Measurements from ENCODE around the gene NAV2.

GRCh38 chr11:19735157-19735908, 22.7 kb downstream of the NAV2 start:
- TF ChIP-seq CTCF (IDR thresholded peaks at IDR 0.05) (no peak), POLR2A (IDR thresholded peaks at IDR 0.05) (no peak)

Data from body of pancreas (tissue), 4 donors.